Hindlimb muscle (tissue), 1 donor: Measurements from ENCODE around the gene NPR3. TPM values are rescaled to one million over a fixed set of nuclear protein-coding genes. Genes with fewer than 3 reads are reported as not detected.

Experiments used
- DNase-seq: peaks from one replicate; pipeline ENCODE4 v3.0.0-alpha.2; 2013
- polyA plus RNA-seq: library from polyadenylated mRNA; unstranded; fragments of 120-200 nt; gene quantifications from one replicate; pipeline ENCODE4 v1.2.1, GENCODE V29; 2013; ENCODE audit not compliant: insufficient read length

NPR3 gene, protein sequence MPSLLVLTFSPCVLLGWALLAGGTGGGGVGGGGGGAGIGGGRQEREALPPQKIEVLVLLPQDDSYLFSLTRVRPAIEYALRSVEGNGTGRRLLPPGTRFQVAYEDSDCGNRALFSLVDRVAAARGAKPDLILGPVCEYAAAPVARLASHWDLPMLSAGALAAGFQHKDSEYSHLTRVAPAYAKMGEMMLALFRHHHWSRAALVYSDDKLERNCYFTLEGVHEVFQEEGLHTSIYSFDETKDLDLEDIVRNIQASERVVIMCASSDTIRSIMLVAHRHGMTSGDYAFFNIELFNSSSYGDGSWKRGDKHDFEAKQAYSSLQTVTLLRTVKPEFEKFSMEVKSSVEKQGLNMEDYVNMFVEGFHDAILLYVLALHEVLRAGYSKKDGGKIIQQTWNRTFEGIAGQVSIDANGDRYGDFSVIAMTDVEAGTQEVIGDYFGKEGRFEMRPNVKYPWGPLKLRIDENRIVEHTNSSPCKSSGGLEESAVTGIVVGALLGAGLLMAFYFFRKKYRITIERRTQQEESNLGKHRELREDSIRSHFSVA
- 12.0 TPM for polyA plus RNA-seq

DNA sequence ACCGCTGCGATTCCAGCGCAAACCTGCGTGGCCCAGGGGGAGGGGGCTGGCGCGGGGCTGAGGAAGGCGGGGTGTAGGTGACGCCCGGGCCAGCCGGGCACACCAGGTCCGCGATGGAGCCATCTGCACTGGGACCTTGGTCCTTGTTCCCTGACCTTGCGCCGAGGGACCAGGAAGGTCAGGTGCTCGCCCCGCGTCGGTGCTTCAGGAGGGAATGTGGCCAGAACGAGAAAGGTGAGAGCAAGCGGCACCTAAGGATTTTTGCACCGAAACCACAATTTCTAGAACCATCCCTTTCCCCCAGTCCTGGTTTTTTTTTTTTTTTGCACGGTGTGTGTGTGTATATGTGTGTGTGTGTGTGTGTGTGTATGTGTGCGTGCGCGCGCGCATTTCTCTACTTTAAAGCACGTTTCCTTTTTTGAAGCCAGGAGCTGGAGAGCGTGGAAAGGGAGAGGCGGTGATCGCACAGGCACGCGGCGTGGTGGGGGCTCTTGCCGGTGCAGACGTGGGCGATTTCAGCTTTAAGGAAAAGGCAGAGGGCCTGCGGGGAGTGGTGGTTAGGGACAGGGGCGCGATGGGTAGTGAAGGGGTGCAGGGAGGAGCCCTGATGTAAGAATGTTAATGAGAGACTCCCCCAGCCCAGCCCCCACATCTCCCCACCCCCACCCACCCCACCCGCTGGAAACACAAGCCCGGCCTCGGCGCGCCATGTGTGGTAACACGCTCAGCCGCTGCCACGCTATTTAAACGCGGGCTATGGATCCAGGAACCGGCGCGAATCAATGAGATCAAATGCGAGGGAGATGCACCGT, at the start of gene NPR3:
TSS of gene NPR3 (plus strand) at position 772 of the 812 bp plus-strand sequence. CDS start 456 bp downstream, outside the sequence.
- DNase-seq, result peak; percentile 48

GRCh38 chr5:32664523-32664922, 46.6 kb upstream of the NPR3 start:
- no peak for DNase-seq

GRCh38 chr5:32668552-32668951, 42.6 kb upstream of the NPR3 start:
- DNase-seq, result no peak

DNA sequence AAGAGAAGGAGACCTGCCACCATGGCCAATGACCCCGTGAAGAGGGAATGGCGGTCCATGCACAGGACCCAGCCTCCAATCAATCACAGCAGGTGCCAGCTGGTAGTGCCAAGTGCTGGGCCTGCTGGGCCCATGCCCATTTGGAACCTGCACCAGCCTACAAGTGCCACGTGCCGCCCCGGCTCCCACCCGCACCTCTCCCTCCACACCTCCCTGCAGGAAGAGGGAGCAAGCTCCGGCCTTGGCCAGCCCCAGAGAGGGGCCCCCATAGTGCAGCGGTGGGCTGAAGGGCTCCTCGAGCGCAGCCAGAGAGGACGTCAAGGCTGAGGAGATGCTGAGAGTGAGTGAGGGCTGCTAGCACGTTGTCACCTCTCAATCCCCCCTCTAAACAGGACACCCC, 37.8 kb upstream of the NPR3 start:
- DNase-seq, result no peak

DNA sequence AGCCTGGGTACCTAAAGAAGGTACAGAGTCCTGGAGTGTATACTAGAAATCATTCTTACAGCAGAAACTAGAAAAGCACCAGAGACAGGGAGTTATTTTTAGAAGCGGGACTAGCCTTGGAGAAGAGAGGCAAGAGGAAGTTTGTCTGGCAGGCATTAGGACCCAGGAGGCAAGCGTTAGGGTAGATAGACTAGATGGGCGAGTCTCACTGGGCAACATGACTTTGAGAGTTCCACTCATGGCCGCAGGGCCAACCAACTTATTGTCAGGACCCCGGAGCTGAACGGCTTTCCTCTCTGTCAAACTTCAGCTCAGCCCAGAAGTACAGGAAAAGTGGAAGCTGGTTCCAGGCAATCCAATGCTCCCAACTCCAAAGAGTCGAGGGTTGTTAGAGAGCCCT, 34.1 kb upstream of the NPR3 start:
- no peak for DNase-seq

GRCh38 chr5:32678472-32678871, 32.6 kb upstream of the NPR3 start:
- DNase-seq, result no peak

GRCh38 chr5:32679218-32679617, 31.9 kb upstream of the NPR3 start:
- no peak for DNase-seq

DNA sequence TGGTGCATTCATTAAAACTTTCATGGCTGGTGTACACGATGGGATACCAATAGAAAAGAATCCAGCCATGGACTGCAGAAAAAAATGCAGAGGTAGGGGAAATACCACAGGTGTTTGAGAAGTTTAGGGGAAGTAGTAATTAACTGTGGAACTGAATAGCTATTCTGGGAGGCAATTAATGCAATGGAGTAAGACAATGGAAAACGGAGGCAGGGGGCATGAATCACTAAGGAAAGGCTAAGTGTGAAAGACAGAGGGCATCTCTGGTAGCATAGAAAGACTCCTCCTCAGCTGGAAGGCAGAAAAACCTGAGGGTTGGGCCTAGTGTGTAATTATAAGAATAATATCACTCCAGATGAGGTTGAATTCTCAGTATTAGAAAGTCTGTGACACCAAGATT, 30.9 kb upstream of the NPR3 start:
- DNase-seq, result no peak

DNA sequence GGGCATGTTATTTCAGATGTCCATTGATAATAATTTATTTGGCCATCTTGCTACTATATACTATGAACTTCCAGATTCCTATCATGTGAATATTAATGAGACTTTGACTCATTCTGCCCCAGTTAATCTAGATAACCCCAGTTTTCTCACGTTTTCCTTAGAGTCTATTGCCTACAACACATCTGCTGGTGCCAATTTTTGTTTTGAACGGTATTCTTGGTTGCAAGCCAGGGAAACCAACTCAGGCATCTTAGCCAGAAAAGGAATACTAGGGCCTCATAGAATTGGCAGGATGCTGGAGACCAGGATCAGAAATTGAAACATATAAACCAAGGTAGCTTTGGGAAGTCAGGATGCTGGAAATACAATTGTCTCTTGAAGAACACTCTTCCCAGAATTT, 28.0 kb upstream of the NPR3 start:
- DNase-seq, result no peak

GRCh38 chr5:32684260-32684659, 26.9 kb upstream of the NPR3 start:
- DNase-seq, result no peak

DNA sequence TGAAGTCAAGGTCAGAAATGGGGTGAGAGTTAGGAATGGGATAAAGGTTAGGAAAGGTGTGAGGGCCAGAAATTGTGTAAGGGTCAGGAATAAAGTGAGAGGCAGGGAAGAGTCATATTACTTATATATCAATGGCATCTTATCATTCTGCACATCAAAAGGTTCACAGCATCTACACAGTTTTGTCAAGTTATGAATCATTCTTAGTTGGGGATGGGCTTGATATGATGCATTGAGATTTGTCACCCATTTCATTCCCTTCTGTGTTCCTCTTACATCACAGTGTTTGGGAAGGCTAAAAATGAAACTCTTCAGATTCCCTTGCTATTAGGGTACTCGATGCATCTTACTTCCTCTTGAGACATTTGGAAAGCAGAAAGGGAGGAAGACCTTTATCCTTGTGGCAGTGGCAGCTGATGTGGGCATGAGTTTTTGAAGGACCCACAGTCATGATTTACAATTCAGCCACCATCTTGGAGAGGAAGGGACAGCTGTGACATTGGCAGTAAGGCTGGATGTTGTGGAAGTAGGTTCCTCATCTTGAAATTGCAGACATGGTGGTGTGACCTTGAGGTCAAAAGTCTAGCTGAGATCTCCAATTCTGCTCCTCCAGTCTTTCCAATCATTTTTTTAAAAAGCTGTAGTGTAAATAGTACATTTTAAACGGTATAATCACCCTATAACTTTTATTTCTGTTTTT, 24.2 kb upstream of the NPR3 start:
- DNase-seq, result no peak

- DNase-seq, result peak; percentile 49
Observed at GRCh38 chr5:32687499-32687831, 23.7 kb upstream of the NPR3 start.

DNA sequence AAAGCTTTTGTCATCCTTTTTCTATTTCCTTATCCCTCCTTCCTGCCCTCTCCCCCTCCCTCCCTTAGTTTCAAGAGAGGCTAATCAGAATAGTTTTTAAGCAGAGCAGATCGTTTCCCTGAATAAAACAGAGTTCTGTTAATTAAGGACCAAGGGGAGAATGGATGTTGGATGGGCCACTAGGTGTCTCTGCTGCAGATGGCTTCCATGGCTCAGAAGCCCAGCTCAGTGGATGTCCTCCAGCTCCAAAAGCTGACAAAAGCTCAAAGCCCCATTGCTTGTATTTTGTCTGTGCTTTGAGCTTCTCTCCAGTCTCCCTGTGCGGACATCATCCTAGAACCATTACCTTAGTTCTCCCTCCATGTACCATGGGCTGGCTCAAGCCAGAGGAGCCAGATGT, 21.0 kb upstream of the NPR3 start:
- no peak for DNase-seq

- no peak for DNase-seq
Observed at GRCh38 chr5:32690666-32691065, 20.5 kb upstream of the NPR3 start.

GRCh38 chr5:32692036-32692746, 18.9 kb upstream of the NPR3 start:
- no peak for DNase-seq

DNA sequence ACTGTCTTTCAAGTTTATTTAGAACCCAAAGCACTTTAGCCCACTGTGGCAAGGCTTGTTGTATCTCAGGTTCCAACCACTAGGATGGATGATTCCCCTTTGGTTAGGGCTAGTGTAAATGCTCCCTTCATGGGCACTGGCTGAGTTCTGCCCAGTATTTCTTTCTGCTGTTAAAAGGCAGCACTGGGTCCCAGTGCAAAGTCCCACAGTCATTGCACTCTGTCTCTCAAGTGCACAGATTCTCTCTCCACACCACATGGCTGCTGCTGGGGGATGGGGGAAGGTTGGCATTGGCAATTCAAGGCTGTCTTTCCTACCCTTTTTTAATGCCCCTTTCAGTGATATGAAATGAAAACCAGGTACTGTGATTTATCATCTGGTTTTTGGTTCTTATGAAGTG, 7.2 kb upstream of the NPR3 start:
- DNase-seq, result no peak

DNA sequence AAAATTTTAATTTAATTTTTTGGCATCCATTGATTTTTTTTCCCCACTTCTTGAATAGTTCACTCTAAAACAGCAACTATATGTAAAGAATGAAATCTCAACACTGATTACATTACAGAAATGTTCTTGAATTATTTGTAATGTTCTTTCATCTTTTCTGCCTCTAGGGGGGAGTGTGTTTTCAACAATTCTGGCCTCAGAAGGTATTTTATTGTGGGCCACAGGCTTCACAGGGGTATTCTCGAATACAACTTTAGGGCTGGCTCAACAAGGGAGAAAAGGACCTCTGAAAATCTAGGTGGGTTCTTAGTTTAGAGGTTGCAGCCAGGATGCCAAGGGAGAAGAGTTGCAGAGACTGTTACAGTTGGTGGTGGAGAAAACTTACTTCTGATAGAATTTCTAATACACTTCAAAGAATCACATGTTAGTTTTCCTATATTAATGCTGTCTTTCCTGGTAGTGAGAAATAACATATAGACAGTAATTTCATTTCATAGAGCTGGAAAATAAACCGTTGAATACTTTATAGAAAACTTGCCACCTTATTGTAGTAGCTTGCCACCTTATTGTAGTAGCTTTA, 3.6 kb upstream of the NPR3 start:
- DNase-seq, result no peak

GRCh38 chr5:32708949-32709348, 2.2 kb upstream of the NPR3 start:
- DNase-seq, result no peak

- DNase-seq, result peak; percentile 77
Observed at GRCh38 chr5:32709750-32710549, 1.2 kb upstream of the NPR3 start.

DNA sequence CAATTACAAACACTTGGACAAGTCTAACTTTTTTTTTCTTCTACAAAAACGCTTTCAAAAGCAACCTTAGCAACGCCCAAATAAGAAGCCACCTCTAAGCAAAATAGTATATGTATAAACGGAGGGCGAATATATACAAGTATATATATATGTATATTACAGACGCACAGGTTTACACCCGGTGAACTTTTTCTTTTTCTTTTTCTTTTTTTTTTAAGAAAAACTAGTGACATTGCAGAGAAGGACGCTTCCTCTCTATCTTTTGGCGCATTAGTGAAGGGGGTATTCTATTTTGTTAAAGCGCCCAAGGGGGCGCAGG, 200 bp downstream of the NPR3 start:
- no peak for DNase-seq
